ENCODE data around the gene DNAJC1. TPM values are rescaled to one million over a fixed set of nuclear protein-coding genes. Genes with fewer than 3 reads are reported as not detected.

DNAJC1 gene
- total RNA-seq, 4 donors from 2014 or later = 22.8 to 101 (median 49.4) TPM

- intact Hi-C loops (cut with DNase I; ENCODE audit: low total_unique reads) = no loop called here
- TF ChIP-seq POLR2A (IDR thresholded peaks at IDR 0.05) (no peak), CTCF (IDR thresholded peaks at IDR 0.05) (no peak)
- no peak overlapping the region for H3K4me3 ChIP-seq (ENCODE audit: low read depth, poor library complexity, severe bottlenecking)
- no peak for DNase-seq (ENCODE audit: low spot score in 2 of 2)
- 97 to 98% methylated on average over 3 of the region's 3 CpGs for WGBS, 2 donors
Measured at GRCh38 chr10:21769041-21769440, 234.5 kb downstream of the DNAJC1 start.

- WGBS, 2 donors = 92 to 93% methylated on average over 5 of the region's 5 CpGs
- intact Hi-C loops (cut with DNase I; ENCODE audit: low total_unique reads) = no loop called here
- TF ChIP-seq CTCF (IDR thresholded peaks at IDR 0.05) (no peak), POLR2A (IDR thresholded peaks at IDR 0.05) (no peak)
- no peak overlapping the region for H3K4me3 ChIP-seq (ENCODE audit: low read depth, poor library complexity, severe bottlenecking)
- no peak for DNase-seq (ENCODE audit: low spot score in 2 of 2)
Measured at GRCh38 chr10:21764466-21765189, 238.9 kb downstream of the DNAJC1 start.

DNA sequence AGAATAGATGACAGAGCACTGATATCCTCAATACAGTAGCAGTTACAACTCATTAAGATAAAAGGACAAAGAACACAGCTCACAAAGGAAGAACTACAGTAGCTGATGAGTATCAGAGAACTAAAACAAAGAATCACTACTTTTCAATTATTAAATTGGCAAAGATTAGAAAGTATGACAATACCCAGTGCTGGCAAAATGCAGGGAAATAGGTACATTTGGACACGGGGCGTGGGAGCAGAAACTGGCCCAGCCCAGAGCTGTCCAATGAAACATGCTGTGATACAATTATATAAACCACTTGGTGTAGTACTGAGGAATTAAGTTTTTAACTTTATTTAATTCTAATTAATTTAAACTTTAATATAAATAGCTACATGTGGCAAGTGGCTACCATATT, 243.2 kb downstream of the DNAJC1 start:
- WGBS, 2 donors = 96 to 100% methylated on average over 2 of the region's 2 CpGs
- TF ChIP-seq CTCF (IDR thresholded peaks at IDR 0.05) (no peak), POLR2A (IDR thresholded peaks at IDR 0.05) (no peak)
- no peak overlapping the region for H3K4me3 ChIP-seq (ENCODE audit: low read depth, poor library complexity, severe bottlenecking)
- intact Hi-C loops (cut with DNase I; ENCODE audit: low total_unique reads) = no loop called here
- no peak for DNase-seq (ENCODE audit: low spot score in 2 of 2)

- 94 to 97% methylated on average over 21 of the region's 21 CpGs for WGBS, 2 donors
- intact Hi-C loops (cut with DNase I; ENCODE audit: low total_unique reads) = no loop called here
Measured at GRCh38 chr10:21759232-21759631, 244.3 kb downstream of the DNAJC1 start.

DNA sequence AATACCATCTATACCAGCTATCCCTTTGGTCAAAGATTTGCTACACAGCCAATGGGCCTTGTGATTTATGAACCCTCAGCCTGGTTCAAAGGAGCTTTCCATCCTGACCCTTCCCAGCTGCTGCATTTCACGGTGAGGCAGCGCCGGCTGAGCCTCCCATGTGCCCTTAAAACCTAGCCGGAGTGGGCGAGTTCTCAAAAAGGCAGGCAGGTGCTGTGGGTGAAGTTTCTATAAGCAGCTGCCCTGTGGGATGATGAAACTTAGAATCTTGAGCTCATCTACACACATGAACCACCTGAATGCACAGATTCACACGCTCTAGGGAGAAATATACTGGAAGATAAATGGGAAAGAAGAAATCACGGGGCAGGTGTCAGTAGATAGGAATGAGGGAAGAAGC, 244.8 kb downstream of the DNAJC1 start:
- WGBS, 2 donors = 91 to 95% methylated on average over 7 of the region's 7 CpGs
- intact Hi-C loops (cut with DNase I; ENCODE audit: low total_unique reads) = no loop called here
- TF ChIP-seq POLR2A (IDR thresholded peaks at IDR 0.05) = no peak
- no peak for TF ChIP-seq CTCF (IDR thresholded peaks at IDR 0.05)
- no peak overlapping the region for H3K4me3 ChIP-seq (ENCODE audit: low read depth, poor library complexity, severe bottlenecking)
- DNase-seq (ENCODE audit: low spot score in 2 of 2) = no peak

More at GRCh38 chr10:21759232-21759631, 244.3 kb downstream of the DNAJC1 start:
- TF ChIP-seq POLR2A (IDR thresholded peaks at IDR 0.05) = no peak
- TF ChIP-seq CTCF (IDR thresholded peaks at IDR 0.05) = no peak
- H3K4me3 ChIP-seq (ENCODE audit: low read depth, poor library complexity, severe bottlenecking) = no peak overlapping the region
- peak in 1 of 2 donors; percentile 70 for DNase-seq (ENCODE audit: low spot score in 2 of 2)

GRCh38 chr10:21758239-21758638, 245.3 kb downstream of the DNAJC1 start:
- intact Hi-C loops (cut with DNase I; ENCODE audit: low total_unique reads) = no loop called here
- no peak for TF ChIP-seq POLR2A (IDR thresholded peaks at IDR 0.05)

More at GRCh38 chr10:21758239-21758638, 245.3 kb downstream of the DNAJC1 start:
- 72 to 75% methylated on average over 13 to 14 of the region's 14 CpGs for WGBS, 2 donors
- H3K4me3 ChIP-seq (ENCODE audit: low read depth, poor library complexity, severe bottlenecking) = no peak overlapping the region
- no peak for DNase-seq (ENCODE audit: low spot score in 2 of 2)

Measured in lower leg skin (tissue), 4 donors.